Activated CD4-positive, CD25-positive, alpha-beta regulatory T cell treated with anti-CD3 and anti-CD28 coated beads, Interleukin-2, amount 50 U/mL, for 24 hours (primary cell): ENCODE results near the gene SYNE2.

ENCODE experiments used
- ATAC-seq, 2 donors: fragments of 150-1000 bp; cut with Tn5 transposase; one replicate each; pipeline ENCODE4 v1.10.0; 2021; ENCODE audit warnings: mild to moderate bottlenecking in 1 of 2, moderate library complexity in 1 of 2

SYNE2 gene

GRCh38 chr14:64225151-64225757 lies 372.4 kb downstream of the SYNE2 start:
- ATAC-seq = no peak

GRCh38 chr14:64227856-64228255 lies 375.1 kb downstream of the SYNE2 start:
- no peak for ATAC-seq

GRCh38 chr14:64229489-64229888 lies 376.7 kb downstream of the SYNE2 start:
- ATAC-seq = no peak

GRCh38 chr14:64232095-64232838 lies 379.5 kb downstream of the SYNE2 start:
- ATAC-seq = peak; percentile 33 to 48

- no peak for ATAC-seq
Observed at GRCh38 chr14:64232944-64233343, 380.1 kb downstream of the SYNE2 start.

GRCh38 chr14:64233531-64234190 lies 380.9 kb downstream of the SYNE2 start:
- no peak for ATAC-seq

- ATAC-seq = no peak
Observed at GRCh38 chr14:64234877-64235651, 382.3 kb downstream of the SYNE2 start.

- ATAC-seq = peak in 1 of 2 donors; percentile 22
Observed at GRCh38 chr14:64235652-64236640, 383.1 kb downstream of the SYNE2 start.

GRCh38 chr14:64238049-64238448 lies 385.2 kb downstream of the SYNE2 start:
- no peak for ATAC-seq

GRCh38 chr14:64238631-64239030 lies 385.8 kb downstream of the SYNE2 start:
- no peak for ATAC-seq

GRCh38 chr14:64244279-64244678 lies 391.5 kb downstream of the SYNE2 start:
- no peak for ATAC-seq

- ATAC-seq = no peak
Observed at GRCh38 chr14:64245491-64245890, 392.7 kb downstream of the SYNE2 start.

- ATAC-seq = no peak
Observed at GRCh38 chr14:64246688-64247087, 393.9 kb downstream of the SYNE2 start.

GRCh38 chr14:64247195-64247594 lies 394.4 kb downstream of the SYNE2 start:
- ATAC-seq = no peak

GRCh38 chr14:64248689-64249088 lies 395.9 kb downstream of the SYNE2 start:
- no peak for ATAC-seq

- ATAC-seq = no peak
Observed at GRCh38 chr14:64249363-64249762, 396.6 kb downstream of the SYNE2 start.

- ATAC-seq = no peak
Observed at GRCh38 chr14:64253672-64254071, 400.9 kb downstream of the SYNE2 start.

GRCh38 chr14:64255756-64256155 lies 403.0 kb downstream of the SYNE2 start:
- ATAC-seq = no peak

- no peak for ATAC-seq
Observed at GRCh38 chr14:64260418-64260817, 407.6 kb downstream of the SYNE2 start.

GRCh38 chr14:64265222-64265621 lies 412.4 kb downstream of the SYNE2 start:
- ATAC-seq = no peak

GRCh38 chr14:64266239-64266638 lies 413.4 kb downstream of the SYNE2 start:
- peak; percentile 86 to 91 for ATAC-seq

- no peak for ATAC-seq
Observed at GRCh38 chr14:64272019-64272418, 419.2 kb downstream of the SYNE2 start.
